22Rv1 (cell line): ENCODE data around the gene TRAPPC10.

Experiments used
- H3K27ac ChIP-seq: fragments of 450-650 bp; 2 replicates; pipeline ENCODE4 v1.5.1; 2017
- CTCF ChIP-seq: fragments of 450-650 bp; IDR thresholded peaks from 2 replicates; pipeline ENCODE4 v1.5.1; 2017; ENCODE audit warnings: mild to moderate bottlenecking
- ZFX ChIP-seq: fragments of 450-650 bp; IDR thresholded peaks from 2 replicates; pipeline ENCODE4 v1.6.1; 2017; ENCODE audit warnings: antibody characterized with exemption, borderline replicate concordance

Gene TRAPPC10

GRCh38 chr21:43997766-43998742 lies 14.1 kb upstream of the TRAPPC10 start:
- TF ChIP-seq CTCF = no peak
- TF ChIP-seq ZFX = no peak
- no peak overlapping the region for H3K27ac ChIP-seq

DNA sequence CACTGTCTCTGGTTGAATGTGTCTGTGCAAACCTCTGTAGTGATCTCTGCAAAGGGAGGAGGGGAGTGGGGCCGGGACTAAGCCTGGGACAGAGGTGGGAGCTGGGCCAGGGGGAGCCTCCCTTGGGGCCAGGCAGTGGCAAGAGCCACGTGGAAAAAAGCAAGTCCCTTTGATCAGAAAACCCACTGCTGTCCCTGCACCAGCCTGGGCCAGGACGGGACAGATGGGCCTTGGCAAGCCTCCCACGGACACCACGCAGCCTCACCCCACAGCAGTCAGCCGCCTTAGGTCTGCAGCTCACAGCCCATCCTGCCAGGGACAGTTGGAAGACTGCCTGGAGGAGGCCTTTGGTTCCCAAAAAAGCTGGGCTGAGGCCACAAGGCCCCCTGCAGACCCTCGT lies 11.7 kb upstream of the TRAPPC10 start:
- TF ChIP-seq ZFX (no peak), CTCF (no peak)

DNA sequence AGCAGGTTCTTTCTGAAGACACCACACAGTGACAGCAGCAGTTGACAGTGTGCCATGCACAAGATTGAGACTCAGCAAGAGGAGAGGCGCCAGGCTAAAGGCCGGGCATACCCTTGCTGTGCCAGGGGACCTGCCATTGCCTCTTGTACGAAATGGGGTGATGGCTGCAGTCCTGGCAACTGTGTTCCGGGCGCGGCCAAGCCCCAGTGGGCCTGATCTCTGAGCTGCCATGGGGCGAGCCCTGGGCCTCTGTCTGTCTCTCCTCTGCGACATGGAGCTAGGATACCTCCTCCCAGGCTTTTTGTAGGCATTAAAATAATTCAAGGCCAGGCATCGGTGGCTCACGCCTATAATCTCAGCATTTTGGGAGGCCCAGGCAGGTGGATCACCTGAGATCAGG lies 9.6 kb upstream of the TRAPPC10 start:
- TF ChIP-seq CTCF (no peak), ZFX (no peak)
- H3K27ac ChIP-seq = no peak overlapping the region

More for the DNA sequence above, 11.7 kb upstream of the TRAPPC10 start:
- H3K27ac ChIP-seq = no peak overlapping the region

DNA sequence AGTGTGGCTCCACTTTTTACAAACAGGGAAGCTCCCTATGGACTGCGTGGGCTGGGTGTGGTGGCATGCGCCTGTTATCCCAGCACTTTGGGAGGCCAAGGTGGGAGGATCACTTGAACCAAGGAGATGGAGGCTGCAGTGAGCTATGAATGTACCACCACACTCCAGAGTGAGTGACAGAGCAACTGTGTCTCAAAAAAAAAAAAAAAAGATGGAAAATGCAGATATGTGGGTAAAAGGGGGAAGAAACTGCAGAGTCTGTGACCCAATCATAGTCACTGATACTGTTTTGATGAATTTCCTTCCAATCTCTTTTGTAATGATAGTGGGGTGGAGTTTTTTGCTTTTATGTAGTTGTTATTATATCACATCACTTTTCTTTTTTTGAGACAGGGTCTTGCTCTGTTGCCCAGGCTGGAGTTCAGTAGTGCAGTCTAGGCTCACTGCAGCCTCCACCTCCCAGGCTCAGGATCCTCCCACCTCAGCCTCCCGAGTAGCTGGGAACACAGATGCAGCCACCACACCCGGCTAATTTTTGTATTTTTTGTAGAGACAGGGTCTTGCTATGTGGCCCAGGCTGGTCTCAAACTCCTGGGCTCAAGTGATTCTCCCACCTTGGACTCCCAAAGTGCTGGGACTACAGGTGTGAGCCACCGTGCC lies 8.7 kb upstream of the TRAPPC10 start:
- H3K27ac ChIP-seq = no peak overlapping the region
- TF ChIP-seq CTCF = no peak
- TF ChIP-seq ZFX = no peak

GRCh38 chr21:44005071-44005470 lies 7.0 kb upstream of the TRAPPC10 start:
- no peak overlapping the region for H3K27ac ChIP-seq
- no peak for TF ChIP-seq CTCF
- TF ChIP-seq ZFX = no peak

DNA sequence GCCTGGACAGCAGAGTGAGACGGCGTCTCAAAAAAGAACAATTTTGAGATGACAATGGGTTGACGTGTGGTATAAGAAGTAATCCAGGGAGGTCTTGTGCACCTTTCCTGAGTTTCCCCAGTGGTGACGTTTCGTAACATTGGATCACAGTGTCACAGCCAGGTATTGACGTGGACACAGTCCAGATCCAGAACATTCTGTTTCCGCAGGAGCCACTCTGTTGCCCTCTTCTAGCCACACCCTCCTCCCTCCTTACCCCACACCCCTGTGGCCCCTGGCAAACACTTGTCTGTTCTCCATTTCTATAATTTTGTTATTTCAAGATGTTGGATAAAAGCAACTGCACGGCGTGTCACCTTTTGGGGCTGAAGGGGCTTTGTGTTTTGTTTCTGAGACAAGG lies 6.5 kb upstream of the TRAPPC10 start:
- H3K27ac ChIP-seq = no peak overlapping the region
- TF ChIP-seq CTCF (no peak), ZFX (no peak)

- H3K27ac ChIP-seq = no peak overlapping the region
Measured at GRCh38 chr21:44006017-44006619, 6.0 kb upstream of the TRAPPC10 start.

More at GRCh38 chr21:44006017-44006619, 6.0 kb upstream of the TRAPPC10 start:
- TF ChIP-seq CTCF = no peak
- TF ChIP-seq ZFX = no peak
